Measurements from ENCODE around the gene ATF4. TPM values are rescaled to one million over a fixed set of nuclear protein-coding genes. Genes with fewer than 3 reads are reported as not detected.

ATF4 gene
- total RNA-seq, 1 experiment from 2014 or later: 717 TPM

DNA sequence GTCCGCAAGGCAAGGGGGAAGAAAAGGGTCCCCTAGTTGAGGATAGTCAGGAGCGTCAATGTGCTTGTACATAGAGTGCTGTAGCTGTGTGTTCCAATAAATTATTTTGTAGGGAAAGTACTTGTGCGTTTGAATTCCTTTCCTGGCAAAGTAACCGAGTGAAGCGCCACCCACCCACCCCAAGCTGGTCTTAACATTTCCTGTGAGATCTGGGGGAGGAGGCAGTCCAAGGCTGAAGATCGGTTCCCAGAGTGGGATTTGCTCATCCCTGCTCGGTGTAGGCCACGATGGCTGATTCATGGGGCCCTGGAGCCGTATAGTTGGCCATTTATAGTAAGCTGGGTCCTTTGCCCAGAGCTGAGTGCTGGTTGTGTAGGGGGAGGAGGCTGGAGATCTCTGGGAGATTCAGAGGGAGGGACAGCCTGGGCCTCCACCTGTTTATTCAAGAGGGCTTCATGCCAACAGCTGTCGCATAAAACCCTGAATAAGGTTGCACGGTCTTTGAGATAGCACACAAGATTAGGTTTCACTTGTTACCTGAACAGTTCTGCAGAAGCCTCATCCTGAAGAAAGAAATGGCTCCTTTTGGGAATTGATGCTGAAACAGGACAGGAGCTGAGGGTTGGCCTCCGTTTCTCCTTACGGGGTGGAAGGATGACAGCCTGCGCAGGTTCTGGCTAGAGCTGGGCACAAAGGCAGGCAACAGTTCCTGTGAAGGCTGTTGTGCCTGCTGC is 2.4 kb downstream of the ATF4 start:
- POLR2A ChIA-PET: interaction anchor here (0.8 to 6.1 kb wide), 19 partner anchors 9 to 1466 kb away, joined by 3 to 102 read pairs (median 5); partner anchors contain the start of genes MIEF1, PICK1, RPL3 and RPS19BP1
- intact Hi-C loops (cut with micrococcal nuclease): loop anchor here (5.0 to 10.0 kb wide), 2 partner anchors 205 to 348 kb away; partner anchors contain the start of gene RPL3
- Mint-ChIP-seq H3K27ac (ENCODE audit: low read depth, unreplicated experiment) (peak overlapping the region; percentile 100), H3K4me1 (ENCODE audit: insufficient read depth, unreplicated experiment) (peaks cover 33% of the 10 kb centered on the region), H3K27me3 (ENCODE audit: insufficient read depth, unreplicated experiment) (no peaks in the 10 kb centered on the region), H3K36me3 (ENCODE audit: insufficient read depth, unreplicated experiment) (peaks cover 66% of the 10 kb centered on the region), H3K9me3 (ENCODE audit: unreplicated experiment) (no peaks in the 10 kb centered on the region), H3K4me3 (ENCODE audit: unreplicated experiment) (peak overlapping the region; percentile 93)
- DNase-seq (ENCODE audit: unreplicated experiment): peak; percentile 65
- BruUV-seq (replicated peaks): no TSS peak
- CTCF ChIA-PET: interaction anchor here (0.6 to 2.5 kb wide), 5 partner anchors 8 to 826 kb away, joined by 3 to 9 read pairs (median 3); no protein-coding TSS in a partner anchor
- TF ChIP-seq, protein P1, sequence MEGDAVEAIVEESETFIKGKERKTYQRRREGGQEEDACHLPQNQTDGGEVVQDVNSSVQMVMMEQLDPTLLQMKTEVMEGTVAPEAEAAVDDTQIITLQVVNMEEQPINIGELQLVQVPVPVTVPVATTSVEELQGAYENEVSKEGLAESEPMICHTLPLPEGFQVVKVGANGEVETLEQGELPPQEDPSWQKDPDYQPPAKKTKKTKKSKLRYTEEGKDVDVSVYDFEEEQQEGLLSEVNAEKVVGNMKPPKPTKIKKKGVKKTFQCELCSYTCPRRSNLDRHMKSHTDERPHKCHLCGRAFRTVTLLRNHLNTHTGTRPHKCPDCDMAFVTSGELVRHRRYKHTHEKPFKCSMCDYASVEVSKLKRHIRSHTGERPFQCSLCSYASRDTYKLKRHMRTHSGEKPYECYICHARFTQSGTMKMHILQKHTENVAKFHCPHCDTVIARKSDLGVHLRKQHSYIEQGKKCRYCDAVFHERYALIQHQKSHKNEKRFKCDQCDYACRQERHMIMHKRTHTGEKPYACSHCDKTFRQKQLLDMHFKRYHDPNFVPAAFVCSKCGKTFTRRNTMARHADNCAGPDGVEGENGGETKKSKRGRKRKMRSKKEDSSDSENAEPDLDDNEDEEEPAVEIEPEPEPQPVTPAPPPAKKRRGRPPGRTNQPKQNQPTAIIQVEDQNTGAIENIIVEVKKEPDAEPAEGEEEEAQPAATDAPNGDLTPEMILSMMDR (IDR thresholded peaks at IDR 0.05; ENCODE audit: unreplicated experiment): no peak

DNA sequence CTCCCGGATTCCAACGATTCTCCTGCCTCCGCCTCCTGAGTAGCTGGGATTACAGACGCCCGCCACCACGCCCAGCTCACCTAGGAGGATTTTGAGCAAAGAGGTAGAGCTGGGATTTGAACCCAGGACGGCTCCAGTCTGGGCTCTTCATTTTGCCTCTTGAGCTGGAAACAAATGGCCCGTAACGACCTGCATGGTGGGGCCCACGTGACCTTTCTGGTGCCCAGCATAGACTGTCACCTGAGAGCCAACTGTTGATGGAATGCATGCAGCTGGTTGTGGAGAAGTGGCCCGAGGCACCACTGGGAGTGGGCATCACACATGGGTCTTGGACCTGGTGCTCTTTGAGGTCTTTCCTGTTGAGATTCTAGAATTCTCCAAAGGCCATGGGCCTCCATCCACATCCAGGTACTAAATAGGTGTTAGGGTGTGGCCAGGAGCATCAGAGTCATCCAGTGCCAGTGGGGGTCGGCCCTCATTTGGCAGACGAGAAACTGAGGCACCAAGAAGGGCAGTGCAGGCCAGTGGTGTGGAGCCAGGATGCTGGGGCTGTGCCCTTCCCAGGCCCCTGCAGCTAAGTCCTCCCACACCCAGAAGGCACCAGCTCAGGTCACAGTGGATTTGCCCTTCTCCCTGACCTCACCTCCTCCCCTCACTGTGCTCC is 3.9 kb downstream of the ATF4 start:
- ChIA-PET CTCF (interaction anchor here (0.6 to 26.5 kb wide), 8 partner anchors 10 to 507 kb away, joined by 3 to 471 read pairs (median 6); no protein-coding TSS in a partner anchor), POLR2A (interaction anchor here (1.3 to 6.1 kb wide), 9 partner anchors 8 to 584 kb away, joined by 3 to 102 read pairs (median 6); partner anchors contain the start of genes MIEF1, RPL3 and RPS19BP1)
- Mint-ChIP-seq H3K4me1 (ENCODE audit: insufficient read depth, unreplicated experiment) (peaks cover 47% of the 10 kb centered on the region), H3K27ac (ENCODE audit: low read depth, unreplicated experiment) (peak overlapping the region; percentile 79), H3K4me3 (ENCODE audit: unreplicated experiment) (peak overlapping the region; percentile 28), H3K27me3 (ENCODE audit: insufficient read depth, unreplicated experiment) (no peaks in the 10 kb centered on the region), H3K36me3 (ENCODE audit: insufficient read depth, unreplicated experiment) (peaks cover 81% of the 10 kb centered on the region), H3K9me3 (ENCODE audit: unreplicated experiment) (no peaks in the 10 kb centered on the region)
- no peak for DNase-seq (ENCODE audit: unreplicated experiment)
- TF ChIP-seq, protein P1 (IDR thresholded peaks at IDR 0.05; ENCODE audit: unreplicated experiment): no peak
- intact Hi-C loops (cut with micrococcal nuclease): loop anchor here (5.0 to 10.0 kb wide), 2 partner anchors 207 to 349 kb away; partner anchors contain the start of gene RPL3
- BruUV-seq (replicated peaks): no TSS peak

DNA sequence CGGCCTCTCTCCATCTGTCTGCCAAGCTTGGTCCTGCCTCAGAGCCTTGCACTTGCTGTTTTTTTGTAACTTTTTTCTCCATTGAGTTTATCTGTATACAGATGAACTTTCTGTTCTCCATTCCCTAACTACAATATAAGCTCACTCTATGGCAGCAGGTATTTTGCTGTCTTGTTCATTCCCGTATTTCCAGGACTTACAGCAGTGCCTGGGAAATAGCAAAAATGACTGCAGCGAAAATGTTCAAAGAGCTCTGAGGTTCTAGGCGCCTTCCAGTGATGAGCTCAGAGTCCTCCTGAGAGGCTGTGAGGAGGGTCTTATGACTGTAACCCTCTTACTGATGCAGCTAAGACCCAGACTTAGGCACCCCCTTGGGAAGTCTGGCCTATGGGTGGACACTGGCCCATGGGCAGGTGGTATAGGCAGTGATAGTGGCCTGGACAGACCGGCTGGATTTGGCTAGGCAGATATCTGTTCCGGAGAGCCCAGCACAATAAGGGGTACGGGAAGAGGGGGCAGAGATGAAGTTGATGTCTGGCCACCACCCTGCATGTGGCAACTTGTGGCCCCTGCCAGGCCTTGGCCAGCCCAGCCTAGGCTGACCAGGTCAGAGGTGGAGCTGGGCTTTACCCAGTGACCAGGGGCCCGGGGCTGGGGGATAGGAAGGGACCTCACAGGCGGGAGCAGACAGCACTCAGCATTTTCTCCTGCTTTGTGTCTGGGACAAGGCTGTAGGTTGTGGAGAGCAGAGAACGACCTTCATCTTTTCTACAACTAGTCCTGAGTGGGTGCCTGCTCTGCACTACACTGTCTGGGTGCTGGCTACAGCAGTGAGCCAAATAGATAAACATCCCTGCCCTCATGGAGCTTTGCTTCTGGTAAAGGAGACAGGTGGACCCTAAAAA is 4.6 kb downstream of the ATF4 start:
- peaks cover 53% of the 10 kb centered on the region for H3K4me1 Mint-ChIP-seq (ENCODE audit: insufficient read depth, unreplicated experiment)
- peaks cover 85% of the 10 kb centered on the region for H3K36me3 Mint-ChIP-seq (ENCODE audit: insufficient read depth, unreplicated experiment)
- H3K27ac Mint-ChIP-seq (ENCODE audit: low read depth, unreplicated experiment): peak overlapping the region; percentile 79
- DNase-seq (ENCODE audit: unreplicated experiment): no peak
- H3K9me3 Mint-ChIP-seq (ENCODE audit: unreplicated experiment): no peaks in the 10 kb centered on the region
- peak overlapping the region; percentile 28 for H3K4me3 Mint-ChIP-seq (ENCODE audit: unreplicated experiment)
- intact Hi-C loops (cut with micrococcal nuclease): loop anchor here (5.0 to 10.0 kb wide), 2 partner anchors 208 to 350 kb away; partner anchors contain the start of gene RPL3
- BruUV-seq (replicated peaks): no TSS peak
- ChIA-PET CTCF (interaction anchor here (0.7 to 26.5 kb wide), 5 partner anchors 11 to 506 kb away, joined by 3 to 471 read pairs (median 7); no protein-coding TSS in a partner anchor), POLR2A (interaction anchor here (1.0 to 6.1 kb wide), 8 partner anchors 9 to 583 kb away, joined by 3 to 102 read pairs (median 5); partner anchors contain the start of genes MIEF1 and RPL3)
- H3K27me3 Mint-ChIP-seq (ENCODE audit: insufficient read depth, unreplicated experiment): no peaks in the 10 kb centered on the region
- TF ChIP-seq, protein P1 (IDR thresholded peaks at IDR 0.05; ENCODE audit: unreplicated experiment): no peak

Measured in MCF 10A (cell line).